Neural crest cell (in vitro differentiated cells): Measurements from ENCODE around the gene FBLN1. TPM values are rescaled to one million over a fixed set of nuclear protein-coding genes. Genes with fewer than 3 reads are reported as not detected.

Experiments used
- DNase-seq: peaks from one replicate; pipeline ENCODE4 v3.0.0; 2021; ENCODE audit warnings: low read depth, mixed read lengths, low spot score
- H3K27ac Mint-ChIP-seq: one replicate; pipeline ENCODE4 v1.8.0; 2021; ENCODE audit warnings: mild to moderate bottlenecking, mixed read lengths; ENCODE audit not compliant: unreplicated experiment
- H3K27me3 Mint-ChIP-seq: 2 replicates; pipeline ENCODE4 v1.8.0; 2021; ENCODE audit warnings: low read depth, mild to moderate bottlenecking, mixed read lengths
- H3K36me3 Mint-ChIP-seq: 2 replicates; pipeline ENCODE4 v1.8.0; 2021; ENCODE audit warnings: low read depth, mild to moderate bottlenecking, mixed read lengths
- H3K4me1 Mint-ChIP-seq: 2 replicates; pipeline ENCODE4 v1.8.0; 2021; ENCODE audit warnings: mixed read lengths
- H3K4me3 Mint-ChIP-seq: one replicate; pipeline ENCODE4 v1.8.0; 2021; ENCODE audit warnings: mild to moderate bottlenecking, mixed read lengths
- H3K9me3 Mint-ChIP-seq: 2 replicates; pipeline ENCODE4 v1.8.0; 2021; ENCODE audit warnings: mixed read lengths
- CTCF ChIP-seq: fragments of 200-600 bp; sonication (generic); conservative IDR thresholded peaks from 2 replicates; pipeline ENCODE4 v1.5.0; 2021; ENCODE audit warnings: antibody characterized with exemption, mild to moderate bottlenecking
- total RNA-seq: library from RNA; stranded (reverse); gene quantifications from 2 replicates; pipeline ENCODE4 v1.2.1, GENCODE V29; 2021

The FBLN1 gene
- total RNA-seq, 1 donor from 2014 or later: 163 TPM

- peaks cover 4% of the 10 kb centered on the region for H3K36me3 Mint-ChIP-seq
- H3K27me3 Mint-ChIP-seq: peaks cover 9% of the 10 kb centered on the region
- TF ChIP-seq CTCF: no peak
- no peak for DNase-seq
- no peaks in the 10 kb centered on the region for H3K9me3 Mint-ChIP-seq
- H3K4me1 Mint-ChIP-seq: peaks cover 13% of the 10 kb centered on the region
- H3K27ac Mint-ChIP-seq: no peak overlapping the region
- H3K4me3 Mint-ChIP-seq: no peak overlapping the region
These were observed 15.9 kb downstream of the FBLN1 start for GRCh38 chr22:45518580-45518991.

DNA sequence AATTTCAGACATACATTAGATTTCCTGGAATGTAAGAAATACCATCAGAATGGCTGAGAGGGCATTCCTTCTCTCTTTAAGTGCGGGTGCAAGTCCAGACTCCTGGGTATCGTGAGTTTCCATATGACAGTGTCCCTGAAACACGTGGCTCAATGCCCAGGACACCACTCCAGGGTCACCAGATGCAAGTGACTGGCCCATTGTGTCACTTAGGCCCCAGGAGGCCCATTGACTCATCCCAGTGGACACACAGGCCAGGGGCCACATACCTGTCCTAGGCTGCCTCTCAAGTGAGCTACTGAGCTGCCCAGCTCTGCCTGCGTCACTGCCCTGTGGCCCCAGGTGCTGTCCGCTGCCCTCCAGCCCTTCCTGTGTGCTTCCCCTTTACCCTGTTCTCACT lies 18.5 kb downstream of the FBLN1 start:
- no peak for TF ChIP-seq CTCF
- H3K36me3 Mint-ChIP-seq: peaks cover 4% of the 10 kb centered on the region

DNA sequence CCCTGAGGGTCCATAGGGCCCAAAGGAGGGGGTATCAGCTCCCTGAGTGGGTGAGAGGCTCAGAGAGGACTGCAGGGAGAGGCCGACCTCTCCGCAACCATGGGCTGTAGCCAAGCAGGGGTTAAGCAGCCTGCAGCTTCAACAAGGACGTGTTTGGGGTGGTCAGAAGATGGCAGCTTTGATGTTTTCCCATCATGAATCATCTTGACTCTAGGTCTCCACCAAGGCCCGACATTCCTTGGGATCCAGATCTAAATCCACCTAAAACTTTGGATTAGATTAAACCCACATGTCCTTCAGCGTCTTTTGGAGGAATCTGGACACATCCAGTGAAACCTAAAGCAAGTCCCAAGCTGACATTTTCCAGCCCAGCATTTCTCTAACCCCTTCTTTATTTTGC lies 19.8 kb downstream of the FBLN1 start:
- H3K4me3 Mint-ChIP-seq: no peak overlapping the region
- no peaks in the 10 kb centered on the region for H3K9me3 Mint-ChIP-seq
- no peak overlapping the region for H3K27ac Mint-ChIP-seq
- H3K4me1 Mint-ChIP-seq: no peaks in the 10 kb centered on the region
- no peak for TF ChIP-seq CTCF
- DNase-seq: no peak
- no peaks in the 10 kb centered on the region for H3K27me3 Mint-ChIP-seq
- peaks cover 4% of the 10 kb centered on the region for H3K36me3 Mint-ChIP-seq

More for the DNA sequence above, 18.5 kb downstream of the FBLN1 start:
- Mint-ChIP-seq H3K4me3 (no peak overlapping the region), H3K27me3 (peaks cover 2% of the 10 kb centered on the region), H3K4me1 (no peaks in the 10 kb centered on the region), H3K27ac (no peak overlapping the region), H3K9me3 (no peaks in the 10 kb centered on the region)
- DNase-seq: no peak

DNA sequence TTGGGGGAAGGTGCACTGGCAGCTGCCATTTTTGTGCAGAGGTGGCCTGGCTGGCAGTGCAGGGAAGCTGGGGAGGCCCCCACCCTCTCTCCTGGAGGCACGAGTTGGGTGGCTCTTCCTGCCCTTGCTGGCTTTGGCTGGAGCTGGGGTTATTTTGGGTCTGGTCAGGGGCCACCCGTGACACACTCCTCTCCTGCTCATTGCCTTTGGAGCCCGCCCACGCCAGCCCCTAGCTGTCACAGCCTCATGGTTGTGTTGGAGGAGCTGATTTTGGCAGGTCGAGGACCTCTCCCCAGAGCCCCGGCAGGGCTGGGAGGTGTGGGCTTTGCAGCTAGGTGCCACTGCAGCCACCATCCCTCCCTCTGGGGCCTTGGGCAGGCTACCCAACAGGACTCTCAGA lies 21.5 kb downstream of the FBLN1 start:
- peaks cover 8% of the 10 kb centered on the region for H3K36me3 Mint-ChIP-seq
- no peaks in the 10 kb centered on the region for H3K27me3 Mint-ChIP-seq
- no peak for TF ChIP-seq CTCF
- no peak for DNase-seq
- no peak overlapping the region for H3K27ac Mint-ChIP-seq
- no peaks in the 10 kb centered on the region for H3K9me3 Mint-ChIP-seq
- H3K4me3 Mint-ChIP-seq: no peak overlapping the region
- H3K4me1 Mint-ChIP-seq: no peaks in the 10 kb centered on the region

- Mint-ChIP-seq H3K27ac (no peak overlapping the region), H3K27me3 (no peaks in the 10 kb centered on the region), H3K36me3 (peaks cover 8% of the 10 kb centered on the region), H3K4me3 (no peak overlapping the region), H3K4me1 (no peaks in the 10 kb centered on the region), H3K9me3 (no peaks in the 10 kb centered on the region)
- no peak for DNase-seq
- TF ChIP-seq CTCF: no peak
These were observed 22.3 kb downstream of the FBLN1 start for GRCh38 chr22:45524966-45525365.

DNA sequence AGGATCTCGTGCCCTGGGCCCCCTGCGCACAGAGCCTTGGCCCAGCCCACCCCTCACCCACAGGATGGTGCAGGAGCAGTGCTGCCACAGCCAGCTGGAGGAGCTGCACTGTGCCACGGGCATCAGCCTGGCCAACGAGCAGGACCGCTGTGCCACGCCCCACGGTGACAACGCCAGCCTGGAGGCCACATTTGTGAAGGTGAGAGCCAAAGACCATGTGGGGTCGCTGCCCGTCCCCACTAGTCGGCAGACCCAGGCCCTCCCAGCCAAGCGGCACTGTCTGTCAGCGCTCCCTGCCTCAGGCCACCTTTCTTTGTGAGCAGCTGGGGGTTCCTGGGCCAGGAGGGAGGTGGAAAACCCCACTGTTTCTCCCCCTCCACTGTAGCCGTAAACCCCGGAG lies 22.8 kb downstream of the FBLN1 start:
- DNase-seq: no peak
- Mint-ChIP-seq H3K27ac (no peak overlapping the region), H3K4me1 (no peaks in the 10 kb centered on the region), H3K4me3 (no peak overlapping the region), H3K9me3 (no peaks in the 10 kb centered on the region), H3K27me3 (no peaks in the 10 kb centered on the region), H3K36me3 (peaks cover 8% of the 10 kb centered on the region)
- no peak for TF ChIP-seq CTCF
